Thoracic aorta (tissue), 2 donors: ENCODE measurements around the gene FGB. TPM values are rescaled to one million over a fixed set of nuclear protein-coding genes. Genes with fewer than 3 reads are reported as not detected.

Source experiments
- ATAC-seq: fragments of 150-250 bp; one replicate; pipeline ENCODE4 v1.8.0; 2017; ENCODE audit warnings: low read depth; ENCODE audit not compliant: insufficient number of reproducible peaks, low FRiP score
- DNase-seq: peaks from one replicate; pipeline ENCODE4 v3.0.0-alpha.2; 2020; ENCODE audit warnings: low spot score
- H3K27ac ChIP-seq, 2 donors: fragments of 200-600 bp; sonication (generic); 1 replicate in 1 of 2; 2 replicates in 1 of 2; pipeline ENCODE4 v1.5.1; 2016; ENCODE audit warnings: mild to moderate bottlenecking in 2 of 2, moderate library complexity in 2 of 2
- H3K27me3 ChIP-seq: fragments of 200-600 bp; sonication (generic); replicated peaks from 2 replicates; pipeline ENCODE4 v1.6.0; 2016; ENCODE audit warnings: mild to moderate bottlenecking; ENCODE audit not compliant: insufficient read depth
- H3K36me3 ChIP-seq: fragments of 200-600 bp; sonication (generic); one replicate; pipeline ENCODE4 v1.5.1; 2016
- H3K4me1 ChIP-seq, 2 donors: fragments of 200-600 bp; sonication (generic); 1 replicate in 1 of 2; 2 replicates in 1 of 2; pipeline versions ENCODE4 v1.5.1 to v1.6.0; 2016; ENCODE audit warnings: low read depth in 2 of 2, mild to moderate bottlenecking in 1 of 2; ENCODE audit not compliant: control insufficient read depth in 1 of 2
- H3K4me3 ChIP-seq: fragments of 200-600 bp; sonication (generic); 2 replicates; pipeline ENCODE4 v1.5.1; 2016; ENCODE audit warnings: mild to moderate bottlenecking
- H3K9me3 ChIP-seq: fragments of 200-600 bp; sonication (generic); 2 replicates; pipeline ENCODE4 v1.5.1; 2016
- total RNA-seq, 2 donors: library from RNA; depleted of rRNA; stranded (reverse); fragments of >200 nt; gene quantifications; one replicate each; pipeline versions ENCODE4 v1.1.0 to v1.2.3, GENCODE V29; 2016
- TF ChIP-seq, protein P1 (sequence below): fragments of 200-600 bp; sonication (generic); IDR thresholded peaks from one replicate; pipeline ENCODE4 v1.5.1; 2019; ENCODE audit warnings: antibody characterized with exemption

Gene FGB
- total RNA-seq, 2 donors from 2014 or later: not detected

DNA sequence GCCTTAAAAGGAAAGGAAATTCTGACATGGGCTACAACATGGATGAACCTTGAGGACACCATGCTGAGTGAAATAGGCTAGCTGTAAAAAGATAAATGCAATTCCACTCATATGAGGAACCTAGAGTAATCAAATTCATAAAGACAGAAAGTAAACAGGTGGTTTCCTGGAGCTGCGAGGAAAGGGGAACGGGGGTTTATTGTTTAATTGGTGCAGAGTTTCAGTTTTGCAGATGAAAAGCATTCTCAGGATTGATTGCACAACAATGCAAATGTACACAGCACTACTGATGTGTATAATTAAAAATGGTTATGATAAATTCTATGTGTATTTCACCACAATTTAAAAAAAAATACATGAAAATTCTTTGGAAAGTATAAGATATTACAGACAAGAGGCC lies 36.7 kb upstream of the FGB start:
- TF ChIP-seq, protein P1, sequence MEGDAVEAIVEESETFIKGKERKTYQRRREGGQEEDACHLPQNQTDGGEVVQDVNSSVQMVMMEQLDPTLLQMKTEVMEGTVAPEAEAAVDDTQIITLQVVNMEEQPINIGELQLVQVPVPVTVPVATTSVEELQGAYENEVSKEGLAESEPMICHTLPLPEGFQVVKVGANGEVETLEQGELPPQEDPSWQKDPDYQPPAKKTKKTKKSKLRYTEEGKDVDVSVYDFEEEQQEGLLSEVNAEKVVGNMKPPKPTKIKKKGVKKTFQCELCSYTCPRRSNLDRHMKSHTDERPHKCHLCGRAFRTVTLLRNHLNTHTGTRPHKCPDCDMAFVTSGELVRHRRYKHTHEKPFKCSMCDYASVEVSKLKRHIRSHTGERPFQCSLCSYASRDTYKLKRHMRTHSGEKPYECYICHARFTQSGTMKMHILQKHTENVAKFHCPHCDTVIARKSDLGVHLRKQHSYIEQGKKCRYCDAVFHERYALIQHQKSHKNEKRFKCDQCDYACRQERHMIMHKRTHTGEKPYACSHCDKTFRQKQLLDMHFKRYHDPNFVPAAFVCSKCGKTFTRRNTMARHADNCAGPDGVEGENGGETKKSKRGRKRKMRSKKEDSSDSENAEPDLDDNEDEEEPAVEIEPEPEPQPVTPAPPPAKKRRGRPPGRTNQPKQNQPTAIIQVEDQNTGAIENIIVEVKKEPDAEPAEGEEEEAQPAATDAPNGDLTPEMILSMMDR: no peak
- Histone ChIP-seq H3K4me1 (no peaks in the 10 kb centered on the region), H3K27me3 (no peaks in the 10 kb centered on the region), H3K36me3 (no peaks in the 10 kb centered on the region), H3K27ac (no peak overlapping the region), H3K9me3 (no peaks in the 10 kb centered on the region), H3K4me3 (no peak overlapping the region)
- ATAC-seq: no peak
- DNase-seq: no peak

DNA sequence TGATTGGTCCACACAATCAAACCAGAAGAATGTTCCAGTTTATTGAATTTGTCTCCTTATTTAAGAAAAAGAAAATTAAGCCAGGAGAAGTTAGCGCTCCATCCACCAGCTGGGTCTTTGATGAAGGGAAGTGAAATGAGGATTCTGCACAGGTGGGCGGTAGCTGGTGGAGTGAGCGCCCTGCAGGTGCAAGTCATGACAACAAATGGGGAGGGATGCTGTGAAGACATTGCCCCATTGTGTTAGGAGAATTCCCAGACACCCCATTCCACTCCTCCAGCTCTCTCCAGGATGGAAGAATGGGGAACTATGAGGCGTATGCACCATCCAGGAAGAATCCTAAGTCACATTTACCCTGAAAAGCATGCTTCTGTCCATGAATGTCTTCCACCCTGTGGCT lies 35.5 kb upstream of the FGB start:
- TF ChIP-seq, protein P1: no peak
- H3K27ac ChIP-seq: no peak overlapping the region
- H3K27me3 ChIP-seq: no peaks in the 10 kb centered on the region
- no peaks in the 10 kb centered on the region for H3K9me3 ChIP-seq
- H3K4me3 ChIP-seq: no peak overlapping the region
- ATAC-seq (no peak), DNase-seq (no peak)
- H3K4me1 ChIP-seq: no peaks in the 10 kb centered on the region
- H3K36me3 ChIP-seq: no peaks in the 10 kb centered on the region

DNA sequence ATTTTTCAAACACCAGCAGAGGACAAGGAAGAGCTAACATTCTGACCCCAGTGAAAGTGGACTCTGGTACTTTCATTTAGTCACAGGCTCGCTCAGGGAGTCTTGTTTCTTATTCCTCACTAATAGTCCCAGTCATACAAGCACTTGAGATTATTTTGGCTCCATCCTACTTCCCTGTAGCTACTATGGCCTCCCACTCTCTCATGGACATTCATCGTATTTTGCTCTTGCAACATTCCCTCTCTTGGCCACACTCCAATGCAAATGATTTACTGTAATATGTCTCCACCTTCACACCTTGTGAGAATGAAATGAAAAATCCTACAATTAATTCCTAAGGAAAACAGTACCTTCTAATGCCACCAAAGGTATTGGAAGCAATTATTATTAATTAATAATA lies 33.9 kb upstream of the FGB start:
- TF ChIP-seq, protein P1: no peak
- no peak for ATAC-seq
- H3K27ac ChIP-seq: no peak overlapping the region

DNA sequence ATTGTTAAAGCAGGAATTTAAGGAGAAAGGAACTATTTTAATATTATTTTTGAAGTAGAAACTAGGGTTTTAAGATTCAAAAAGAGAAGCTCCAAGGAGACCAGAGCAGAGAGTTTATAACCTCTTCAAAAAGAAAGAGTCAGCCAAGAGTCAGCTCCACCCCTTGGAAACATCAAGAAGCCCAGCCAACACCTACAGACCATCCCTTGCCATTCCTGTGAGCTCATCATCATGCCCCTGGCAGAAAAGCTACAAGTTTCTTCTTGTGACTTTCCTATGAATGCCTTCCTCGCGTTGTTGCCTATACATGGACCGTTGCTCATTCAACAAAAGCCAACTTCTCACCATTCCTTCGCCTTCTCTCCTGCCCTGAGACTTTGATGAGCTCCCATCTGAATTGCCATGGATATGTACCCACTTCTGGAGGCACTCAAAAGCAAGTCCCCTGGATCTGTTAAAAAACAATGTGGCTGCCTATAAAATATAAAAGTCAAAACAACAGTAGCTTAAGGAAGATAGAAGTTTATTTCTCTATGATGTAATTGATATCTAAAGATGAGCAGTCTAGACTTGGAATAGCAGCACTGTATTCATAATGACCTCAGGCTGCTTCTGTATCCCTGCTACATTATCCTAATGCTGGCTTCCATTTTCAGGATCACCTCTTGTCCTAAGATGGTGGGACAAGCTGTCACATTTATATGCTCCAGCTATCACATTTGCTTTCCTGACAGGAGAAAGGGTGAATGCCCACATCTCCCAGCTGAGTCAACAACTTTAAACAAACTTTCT lies 32.9 kb upstream of the FGB start:
- DNase-seq: no peak
- Histone ChIP-seq H3K36me3 (no peaks in the 10 kb centered on the region), H3K27ac (no peak overlapping the region), H3K4me3 (no peak overlapping the region), H3K9me3 (no peaks in the 10 kb centered on the region), H3K27me3 (no peaks in the 10 kb centered on the region), H3K4me1 (no peaks in the 10 kb centered on the region)
- no peak for ATAC-seq
- TF ChIP-seq, protein P1: no peak

More for the DNA sequence above, 33.9 kb upstream of the FGB start:
- Histone ChIP-seq H3K36me3 (no peaks in the 10 kb centered on the region), H3K27me3 (no peaks in the 10 kb centered on the region), H3K4me1 (no peaks in the 10 kb centered on the region), H3K4me3 (no peak overlapping the region), H3K9me3 (no peaks in the 10 kb centered on the region)
- DNase-seq: no peak

DNA sequence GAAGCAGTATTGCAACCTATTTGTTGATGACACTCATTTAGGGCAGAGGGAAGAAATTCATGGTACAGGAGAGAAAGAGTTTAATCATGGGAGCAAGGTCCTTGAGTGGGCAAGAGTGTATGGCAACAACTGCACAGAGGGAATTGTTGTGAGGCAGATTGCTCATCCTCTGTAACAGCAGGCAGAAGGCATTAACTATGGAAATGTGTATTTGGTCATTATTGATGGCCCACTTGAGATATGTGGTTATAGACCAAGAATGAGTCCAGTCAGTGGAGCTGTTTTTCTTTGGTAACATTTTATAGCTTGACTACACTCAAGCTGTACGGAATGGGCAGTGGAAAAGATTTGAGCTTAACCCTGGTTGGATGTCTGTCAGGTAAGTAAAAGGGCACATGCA lies 28.5 kb upstream of the FGB start:
- Histone ChIP-seq H3K27me3 (no peaks in the 10 kb centered on the region), H3K9me3 (no peaks in the 10 kb centered on the region), H3K36me3 (peaks cover 19% of the 10 kb centered on the region), H3K4me3 (no peak overlapping the region), H3K27ac (no peak overlapping the region), H3K4me1 (no peaks in the 10 kb centered on the region)
- TF ChIP-seq, protein P1: no peak
- DNase-seq (no peak), ATAC-seq (no peak)
